Measurements from ENCODE around the gene ERF. TPM values are rescaled to one million over a fixed set of nuclear protein-coding genes. Genes with fewer than 3 reads are reported as not detected.
A peak's percentile ranks its signal among the peaks of the same experiment; 100 is the strongest.

ERF gene
- total and polyA plus RNA-seq, 4 donors = 16.1 to 57.2 (median 37.5) TPM

GRCh38 chr19:42288387-42288786 lies 33.5 kb upstream of the ERF start:
- no peak overlapping the region for H3K27ac ChIP-seq (ENCODE audit: low read depth, low read length)
- peaks cover 79% of the 10 kb centered on the region for H3K36me3 ChIP-seq (ENCODE audit: control insufficient read depth, insufficient read depth, low read length)
- no peak for DNase-seq (ENCODE audit: low read depth in 4 of 6, low spot score in 6 of 6)
- no peak overlapping the region for H3K4me3 ChIP-seq (ENCODE audit: low read depth, low read length)
- H3K9me3 ChIP-seq (ENCODE audit: control insufficient read depth, insufficient read depth, low read length) = no peaks in the 10 kb centered on the region
- H3K27me3 ChIP-seq (ENCODE audit: control insufficient read depth, insufficient read depth, low read length) = no peaks in the 10 kb centered on the region
- peaks cover 28% of the 10 kb centered on the region for H3K4me1 ChIP-seq (ENCODE audit: control insufficient read depth, insufficient read depth, low read length)
- WGBS (ENCODE audit: insufficient coverage) = 93% methylated on average over 2 of the region's 4 CpGs

GRCh38 chr19:42287827-42288107 lies 32.8 kb upstream of the ERF start:
- no peak overlapping the region for H3K27ac ChIP-seq (ENCODE audit: low read depth, low read length)

DNA sequence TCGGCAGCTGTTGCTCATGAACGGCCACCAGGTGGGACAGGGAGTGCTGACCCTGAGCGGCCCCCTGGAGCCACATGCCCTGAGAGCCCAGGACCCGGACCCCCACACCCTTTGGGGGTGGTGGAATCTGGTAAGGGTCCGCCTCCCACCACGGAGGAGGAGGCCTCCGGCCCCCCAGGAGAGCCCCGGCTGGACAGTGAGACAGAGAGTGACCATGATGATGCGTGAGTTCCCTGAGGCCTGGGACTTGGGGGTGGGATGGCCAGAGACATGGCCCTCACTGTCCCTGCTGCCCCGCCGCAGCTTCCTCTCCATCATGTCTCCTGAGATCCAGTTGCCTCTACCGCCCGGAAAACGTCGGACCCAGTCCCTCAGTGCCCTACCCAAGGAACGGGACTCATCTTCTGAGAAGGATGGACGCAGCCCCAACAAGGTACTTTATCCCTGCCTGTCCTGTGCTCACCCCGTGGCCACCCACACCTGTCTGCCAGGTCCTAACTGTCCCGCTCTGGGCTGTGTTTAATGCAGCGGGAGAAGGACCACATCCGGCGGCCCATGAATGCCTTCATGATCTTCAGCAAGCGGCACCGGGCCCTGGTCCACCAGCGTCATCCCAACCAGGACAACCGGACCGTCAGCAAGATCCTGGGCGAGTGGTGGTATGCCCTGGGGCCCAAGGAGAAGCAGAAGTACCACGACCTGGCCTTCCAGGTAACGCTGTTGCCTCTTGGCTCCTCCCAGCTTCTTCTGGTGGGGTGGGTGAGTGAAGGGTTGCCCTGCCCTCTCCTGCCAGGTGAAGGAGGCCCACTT lies 32.3 kb upstream of the ERF start:
- H3K9me3 ChIP-seq (ENCODE audit: control insufficient read depth, insufficient read depth, low read length) = no peaks in the 10 kb centered on the region
- H3K36me3 ChIP-seq (ENCODE audit: control insufficient read depth, insufficient read depth, low read length) = peaks cover 67% of the 10 kb centered on the region
- WGBS (ENCODE audit: insufficient coverage) = 94% methylated on average over 27 of the region's 30 CpGs
- H3K27me3 ChIP-seq (ENCODE audit: control insufficient read depth, insufficient read depth, low read length) = no peaks in the 10 kb centered on the region
- H3K4me1 ChIP-seq (ENCODE audit: control insufficient read depth, insufficient read depth, low read length) = peaks cover 38% of the 10 kb centered on the region
- H3K4me3 ChIP-seq (ENCODE audit: low read depth, low read length) = no peak overlapping the region
- DNase-seq (ENCODE audit: low read depth in 4 of 6, low spot score in 6 of 6) = no peak
- H3K27ac ChIP-seq (ENCODE audit: low read depth, low read length) = no peak overlapping the region

More at GRCh38 chr19:42287827-42288107, 32.8 kb upstream of the ERF start:
- Histone ChIP-seq H3K4me3 (ENCODE audit: low read depth, low read length) (no peak overlapping the region), H3K36me3 (ENCODE audit: control insufficient read depth, insufficient read depth, low read length) (peaks cover 73% of the 10 kb centered on the region), H3K9me3 (ENCODE audit: control insufficient read depth, insufficient read depth, low read length) (no peaks in the 10 kb centered on the region), H3K27me3 (ENCODE audit: control insufficient read depth, insufficient read depth, low read length) (no peaks in the 10 kb centered on the region), H3K4me1 (ENCODE audit: control insufficient read depth, insufficient read depth, low read length) (peaks cover 34% of the 10 kb centered on the region)
- WGBS (ENCODE audit: insufficient coverage) = 89% methylated on average over 7 of the region's 10 CpGs
- DNase-seq (ENCODE audit: low read depth in 4 of 6, low spot score in 6 of 6) = no peak

DNA sequence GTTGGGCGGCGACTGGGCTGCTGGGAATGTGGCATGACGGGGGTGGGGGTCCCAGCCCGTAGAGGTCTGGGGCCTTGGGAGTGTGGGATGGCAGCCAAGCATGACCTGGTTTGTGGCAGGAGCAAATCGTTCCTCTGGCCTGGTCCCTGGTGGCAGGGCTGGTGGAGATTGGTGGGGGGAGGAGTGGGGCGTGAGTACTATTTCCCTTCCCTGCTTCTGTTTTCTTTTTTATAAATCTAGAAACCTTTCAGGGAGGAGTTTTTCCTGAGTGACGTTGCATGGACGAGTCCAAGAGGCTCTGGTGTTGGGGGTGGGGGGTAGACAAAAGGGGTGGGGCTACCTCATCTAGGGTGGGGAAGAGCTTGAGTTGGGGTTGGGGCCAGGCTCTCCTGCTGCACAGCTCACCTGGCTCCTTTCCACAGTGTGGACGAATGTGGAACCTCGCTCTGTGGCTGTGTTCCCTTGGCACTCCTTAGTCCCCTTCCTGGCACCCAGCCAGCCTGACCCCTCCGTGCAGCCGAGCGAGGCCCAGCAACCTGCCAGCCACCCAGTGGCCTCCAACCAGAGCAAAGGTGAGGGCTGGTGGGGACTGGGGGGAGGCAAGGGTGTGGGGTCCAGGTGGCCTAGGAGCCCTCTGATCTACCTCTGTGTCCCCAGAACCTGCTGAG lies 31.6 kb upstream of the ERF start:
- peaks cover 45% of the 10 kb centered on the region for H3K4me1 ChIP-seq (ENCODE audit: control insufficient read depth, insufficient read depth, low read length)
- H3K27ac ChIP-seq (ENCODE audit: low read depth, low read length) = peak overlapping the region; percentile 40
- peak overlapping the region; percentile 73 for H3K4me3 ChIP-seq (ENCODE audit: low read depth, low read length)
- no peaks in the 10 kb centered on the region for H3K9me3 ChIP-seq (ENCODE audit: control insufficient read depth, insufficient read depth, low read length)
- H3K36me3 ChIP-seq (ENCODE audit: control insufficient read depth, insufficient read depth, low read length) = peaks cover 60% of the 10 kb centered on the region
- WGBS (ENCODE audit: insufficient coverage) = 33% methylated on average over 6 of the region's 13 CpGs
- no peaks in the 10 kb centered on the region for H3K27me3 ChIP-seq (ENCODE audit: control insufficient read depth, insufficient read depth, low read length)
- DNase-seq (ENCODE audit: low read depth in 4 of 6, low spot score in 6 of 6) = peak in 1 of 6 donors; percentile 58

GRCh38 chr19:42285988-42286348 lies 31.0 kb upstream of the ERF start:
- Histone ChIP-seq H3K36me3 (ENCODE audit: control insufficient read depth, insufficient read depth, low read length) (peaks cover 55% of the 10 kb centered on the region), H3K4me1 (ENCODE audit: control insufficient read depth, insufficient read depth, low read length) (peaks cover 50% of the 10 kb centered on the region), H3K9me3 (ENCODE audit: control insufficient read depth, insufficient read depth, low read length) (no peaks in the 10 kb centered on the region), H3K4me3 (ENCODE audit: low read depth, low read length) (peak overlapping the region; percentile 73), H3K27ac (ENCODE audit: low read depth, low read length) (peak overlapping the region; percentile 40), H3K27me3 (ENCODE audit: control insufficient read depth, insufficient read depth, low read length) (no peaks in the 10 kb centered on the region)
- 29% methylated on average over 4 of the region's 6 CpGs for WGBS (ENCODE audit: insufficient coverage)
- DNase-seq (ENCODE audit: low read depth in 4 of 6, low spot score in 6 of 6) = no peak

- 50% methylated on average over 3 of the region's 5 CpGs for WGBS (ENCODE audit: insufficient coverage)
- DNase-seq (ENCODE audit: low read depth in 4 of 6, low spot score in 6 of 6) = peak in 1 of 6 donors; percentile 25
- H3K4me1 ChIP-seq (ENCODE audit: control insufficient read depth, insufficient read depth, low read length) = peaks cover 52% of the 10 kb centered on the region
- H3K27me3 ChIP-seq (ENCODE audit: control insufficient read depth, insufficient read depth, low read length) = no peaks in the 10 kb centered on the region
- H3K4me3 ChIP-seq (ENCODE audit: low read depth, low read length) = peak overlapping the region; percentile 73
- peak overlapping the region; percentile 83 for H3K27ac ChIP-seq (ENCODE audit: low read depth, low read length)
- no peaks in the 10 kb centered on the region for H3K9me3 ChIP-seq (ENCODE audit: control insufficient read depth, insufficient read depth, low read length)
- peaks cover 51% of the 10 kb centered on the region for H3K36me3 ChIP-seq (ENCODE audit: control insufficient read depth, insufficient read depth, low read length)
Measured at GRCh38 chr19:42285541-42285941, 30.6 kb upstream of the ERF start.

- peaks cover 43% of the 10 kb centered on the region for H3K36me3 ChIP-seq (ENCODE audit: control insufficient read depth, insufficient read depth, low read length)
- no peaks in the 10 kb centered on the region for H3K27me3 ChIP-seq (ENCODE audit: control insufficient read depth, insufficient read depth, low read length)
- H3K9me3 ChIP-seq (ENCODE audit: control insufficient read depth, insufficient read depth, low read length) = no peaks in the 10 kb centered on the region
- peak overlapping the region; percentile 73 for H3K4me3 ChIP-seq (ENCODE audit: low read depth, low read length)
- peak overlapping the region; percentile 83 for H3K27ac ChIP-seq (ENCODE audit: low read depth, low read length)
- H3K4me1 ChIP-seq (ENCODE audit: control insufficient read depth, insufficient read depth, low read length) = peaks cover 52% of the 10 kb centered on the region
- whole genome bisulfite sequencing (ENCODE audit: insufficient coverage) = under 1% methylated on average over 39 of the region's 41 CpGs
- DNase-seq (ENCODE audit: low read depth in 4 of 6, low spot score in 6 of 6) = peak in 2 of 6 donors; percentile 27 to 47
Measured at GRCh38 chr19:42284591-42285341, 29.8 kb upstream of the ERF start.

- Histone ChIP-seq H3K27me3 (ENCODE audit: control insufficient read depth, insufficient read depth, low read length) (no peaks in the 10 kb centered on the region), H3K36me3 (ENCODE audit: control insufficient read depth, insufficient read depth, low read length) (peaks cover 36% of the 10 kb centered on the region), H3K27ac (ENCODE audit: low read depth, low read length) (no peak overlapping the region), H3K4me3 (ENCODE audit: low read depth, low read length) (no peak overlapping the region), H3K4me1 (ENCODE audit: control insufficient read depth, insufficient read depth, low read length) (peaks cover 58% of the 10 kb centered on the region), H3K9me3 (ENCODE audit: control insufficient read depth, insufficient read depth, low read length) (no peaks in the 10 kb centered on the region)
- DNase-seq (ENCODE audit: low read depth in 4 of 6, low spot score in 6 of 6) = peak in 3 of 6 donors; percentile 60 to 90 (median 88)
- under 1% methylated on average over 60 of the region's 76 CpGs for whole genome bisulfite sequencing (ENCODE audit: insufficient coverage)
Measured at GRCh38 chr19:42284066-42284501, 29.2 kb upstream of the ERF start.

- peak; percentile 82 to 99 (median 94) for DNase-seq (ENCODE audit: low read depth in 4 of 6, low spot score in 6 of 6)
- H3K9me3 ChIP-seq (ENCODE audit: control insufficient read depth, insufficient read depth, low read length) = no peaks in the 10 kb centered on the region
- peak overlapping the region; percentile 97 for H3K27ac ChIP-seq (ENCODE audit: low read depth, low read length)
- peaks cover 65% of the 10 kb centered on the region for H3K4me1 ChIP-seq (ENCODE audit: control insufficient read depth, insufficient read depth, low read length)
- WGBS (ENCODE audit: insufficient coverage) = 4% methylated on average over 55 of the region's 74 CpGs
- peaks cover 34% of the 10 kb centered on the region for H3K36me3 ChIP-seq (ENCODE audit: control insufficient read depth, insufficient read depth, low read length)
- H3K27me3 ChIP-seq (ENCODE audit: control insufficient read depth, insufficient read depth, low read length) = no peaks in the 10 kb centered on the region
- H3K4me3 ChIP-seq (ENCODE audit: low read depth, low read length) = peak overlapping the region; percentile 48
Measured at GRCh38 chr19:42283188-42284065, 28.5 kb upstream of the ERF start.
